ENCODE data around the gene INPP5B.
"Not testable (repeated sequence)": the region's sequence is repeated elsewhere in the genome, so short reads cannot be mapped to it uniquely, and the experiment has no call there.

INPP5B gene

GRCh38 chr1:37946703-37947360, at the start of gene INPP5B:
TSS of gene INPP5B (minus strand) at chr1:37947053. CDS start at chr1:37946308, 745 bp downstream.
- no peak for DNase-seq

GRCh38 chr1:37995751-37996345, 49.0 kb upstream of the INPP5B start:
- DNase-seq, result no peak

GRCh38 chr1:37994886-37995566, 48.2 kb upstream of the INPP5B start:
- no peak for DNase-seq

- DNase-seq, result no peak
Observed at GRCh38 chr1:37989361-37989930, 42.6 kb upstream of the INPP5B start.

GRCh38 chr1:37987679-37988078, 40.8 kb upstream of the INPP5B start:
- no peak for DNase-seq

- no peak for DNase-seq
Observed at GRCh38 chr1:37983546-37983945, 36.7 kb upstream of the INPP5B start.

- no peak for DNase-seq
Observed at GRCh38 chr1:37978541-37978940, 31.7 kb upstream of the INPP5B start.

- DNase-seq, result not testable (repeated sequence)
Observed at GRCh38 chr1:37975083-37975482, 28.2 kb upstream of the INPP5B start.

GRCh38 chr1:37974567-37974966, 27.7 kb upstream of the INPP5B start:
- no peak for DNase-seq

- DNase-seq, result not testable (repeated sequence)
Observed at GRCh38 chr1:37973684-37974083, 26.8 kb upstream of the INPP5B start.

- no peak for DNase-seq
Observed at GRCh38 chr1:37965301-37965700, 18.4 kb upstream of the INPP5B start.

- DNase-seq, result not testable (repeated sequence)
Observed at GRCh38 chr1:37964106-37964505, 17.3 kb upstream of the INPP5B start.

- no peak for DNase-seq
Observed at GRCh38 chr1:37958690-37959089, 11.8 kb upstream of the INPP5B start.

- DNase-seq, result no peak
Observed at GRCh38 chr1:37955685-37956084, 8.8 kb upstream of the INPP5B start.

GRCh38 chr1:37954316-37954971, 7.6 kb upstream of the INPP5B start:
- DNase-seq, result peak; percentile 60

- no peak for DNase-seq
Observed at GRCh38 chr1:37952738-37953137, 5.9 kb upstream of the INPP5B start.

- no peak for DNase-seq
Observed at GRCh38 chr1:37951783-37952624, 5.2 kb upstream of the INPP5B start.

- no peak for DNase-seq
Observed at GRCh38 chr1:37951041-37951782, 4.4 kb upstream of the INPP5B start.

GRCh38 chr1:37949524-37950152, 2.8 kb upstream of the INPP5B start:
- no peak for DNase-seq

GRCh38 chr1:37948841-37949240, 2.0 kb upstream of the INPP5B start:
- DNase-seq, result no peak

- no peak for DNase-seq
Observed at GRCh38 chr1:37948166-37948565, 1.3 kb upstream of the INPP5B start.

All from NCI-H1436 (cell line).